HG03108 (cell line): Measurements from ENCODE around the gene ASPM.

ENCODE experiments used
- ATAC-seq: cut with Tn5 transposase; IDR thresholded peaks from one replicate; pipeline ENCODE4 v1.9.1; 2021; ENCODE audit warnings: moderate library complexity; ENCODE audit not compliant: unreplicated experiment

ASPM gene

GRCh38 chr1:197146101-197147095, at the start of gene ASPM:
Gene ASPM (minus strand): TSS chr1:197146669. CDS start chr1:197146437, 232 bp downstream.
- ATAC-seq = peak; percentile 99

DNA sequence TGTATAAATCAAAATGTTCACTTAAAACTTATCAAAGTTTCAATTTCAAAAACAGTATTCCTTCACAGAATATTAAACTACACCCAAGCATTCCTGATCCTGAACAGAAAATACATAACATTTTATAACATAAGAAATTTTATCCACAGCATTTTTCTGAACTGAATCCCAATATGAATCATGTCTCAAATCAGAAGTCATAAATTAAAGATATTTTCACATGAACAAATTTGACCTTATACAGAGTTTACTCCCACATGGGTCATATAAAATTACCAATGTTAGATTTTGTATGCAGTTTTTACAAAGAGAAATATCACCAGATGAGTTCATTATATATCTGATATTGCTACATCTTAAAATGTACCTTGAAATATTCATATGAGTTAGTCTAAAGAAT, 48.6 kb upstream of the ASPM start:
- no peak for ATAC-seq

DNA sequence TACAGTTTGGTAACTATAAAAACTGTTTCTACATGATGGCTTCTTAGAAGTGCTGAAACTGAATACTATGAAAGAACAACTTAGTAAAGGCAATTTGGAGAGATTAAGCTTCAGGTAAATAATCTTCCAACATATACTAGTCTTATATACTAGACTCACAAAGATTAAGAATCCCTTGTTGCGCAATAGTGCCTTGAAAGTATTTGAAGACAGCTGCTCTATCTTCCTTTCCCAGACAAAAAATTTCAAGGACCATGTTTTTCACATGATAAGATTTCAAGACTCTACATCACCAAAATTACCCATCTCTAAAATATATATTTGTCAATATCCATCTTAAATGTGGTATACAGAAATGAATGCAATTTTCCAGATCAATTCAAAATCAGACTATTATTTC, 37.7 kb upstream of the ASPM start:
- ATAC-seq = no peak

- ATAC-seq = no peak
These were observed 36.8 kb upstream of the ASPM start for GRCh38 chr1:197183195-197183748.

DNA sequence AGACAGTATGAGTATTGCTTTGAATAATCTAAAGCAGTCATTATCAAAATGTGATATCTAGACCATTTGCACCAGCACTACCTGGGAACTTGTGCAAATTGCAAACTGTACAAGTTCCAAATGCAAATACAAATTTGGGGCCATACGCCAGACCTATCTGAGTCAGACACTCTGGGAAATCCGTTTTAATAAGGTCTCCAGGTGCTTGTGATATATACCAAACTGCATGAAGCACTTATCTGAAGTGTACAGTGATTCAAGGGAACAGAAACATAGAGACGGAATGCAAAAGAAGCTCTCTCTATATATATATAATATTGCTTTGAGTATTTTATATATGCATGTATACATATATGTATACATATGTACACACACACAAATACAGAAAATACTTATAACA, 36.2 kb upstream of the ASPM start:
- no peak for ATAC-seq

- peak; percentile 33 for ATAC-seq
These were observed 35.5 kb upstream of the ASPM start for GRCh38 chr1:197181982-197182381.

DNA sequence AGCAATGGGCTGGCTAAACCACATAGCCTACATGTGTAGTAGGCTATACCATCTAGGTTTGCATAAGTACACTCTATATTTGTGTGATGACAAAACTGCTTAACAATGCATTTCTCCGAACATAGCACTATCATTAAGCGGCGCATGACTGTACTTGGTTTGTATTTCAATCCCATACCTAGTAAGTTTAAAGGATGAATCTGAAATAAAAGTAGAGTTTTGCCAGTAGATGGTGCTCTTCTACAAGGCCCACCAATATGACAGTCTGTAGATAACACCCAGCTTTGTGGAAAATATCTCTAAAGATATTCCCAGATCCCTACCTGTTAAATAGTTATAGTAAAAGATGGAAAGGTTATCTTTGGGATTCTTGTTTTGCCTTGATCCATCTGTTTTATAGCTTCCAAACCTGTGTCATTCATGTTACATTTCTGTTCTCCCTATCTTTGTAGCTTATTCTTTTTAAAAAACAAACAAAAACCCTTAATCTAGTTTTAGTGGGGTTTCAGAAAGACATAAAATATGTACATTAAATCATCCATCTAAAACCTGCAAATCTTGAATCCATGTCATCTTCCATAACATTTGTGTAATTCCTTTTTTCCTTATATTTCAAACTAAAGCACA, 33.9 kb upstream of the ASPM start:
- peak; percentile 44 for ATAC-seq

DNA sequence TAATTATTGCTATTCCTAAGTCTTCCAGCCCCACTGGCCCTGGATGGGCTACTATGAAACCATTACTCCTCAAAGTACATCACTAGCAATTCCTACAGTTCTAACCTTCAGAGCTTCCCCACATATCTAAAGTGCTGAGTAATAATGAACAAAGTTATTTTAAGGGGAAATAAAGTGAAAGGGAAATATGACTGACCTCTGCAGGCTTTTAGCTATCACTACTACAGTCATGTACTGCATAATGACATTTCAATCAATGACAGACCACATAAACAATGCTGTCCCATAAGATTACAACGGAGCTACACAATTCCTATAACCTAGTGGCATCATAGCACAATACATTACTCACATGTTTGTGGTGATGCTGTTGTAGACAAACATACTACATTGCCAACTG, 32.5 kb upstream of the ASPM start:
- ATAC-seq = peak; percentile 53

DNA sequence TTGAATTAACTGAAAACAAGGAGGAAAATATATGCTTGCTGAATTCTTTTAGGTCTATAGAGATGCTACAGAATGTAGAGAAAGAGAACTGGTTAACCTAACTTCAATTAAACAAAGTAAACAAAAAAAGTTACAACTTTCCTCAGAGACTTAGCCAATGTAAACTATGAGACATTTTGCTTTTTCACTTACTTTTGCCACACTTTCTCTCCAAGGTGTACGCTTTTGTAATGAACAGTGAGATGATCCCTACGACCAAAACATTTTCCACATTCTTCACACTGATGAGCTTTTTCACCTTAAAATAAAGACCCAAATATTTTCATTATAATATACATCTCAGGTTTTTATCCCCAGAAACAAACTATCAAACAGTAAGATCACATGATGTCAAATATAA, 28.3 kb upstream of the ASPM start:
- ATAC-seq = no peak

GRCh38 chr1:197173571-197174507, 27.4 kb upstream of the ASPM start:
- no peak for ATAC-seq

GRCh38 chr1:197171531-197171930, 25.1 kb upstream of the ASPM start:
- no peak for ATAC-seq

- no peak for ATAC-seq
These were observed 24.1 kb upstream of the ASPM start for GRCh38 chr1:197170538-197170937.

DNA sequence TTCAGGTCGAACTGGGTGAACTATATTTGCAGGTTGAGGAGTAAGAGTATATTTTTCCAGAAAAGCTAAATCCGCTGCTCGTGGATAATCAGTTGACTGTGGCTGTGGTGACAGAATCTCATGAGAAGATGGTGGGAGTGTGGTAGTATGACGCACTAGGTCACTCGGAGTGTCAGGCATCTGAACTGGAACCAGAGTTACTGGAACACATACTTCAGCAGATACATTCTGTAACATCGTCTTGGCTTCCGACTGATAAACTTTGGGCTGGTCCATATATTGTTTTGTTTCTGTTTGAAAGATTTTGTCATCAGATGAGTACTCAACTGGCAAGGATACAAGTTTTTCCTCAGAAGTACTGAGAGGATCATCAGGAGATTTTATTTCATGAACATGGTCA, 13.0 kb upstream of the ASPM start:
- ATAC-seq = no peak

DNA sequence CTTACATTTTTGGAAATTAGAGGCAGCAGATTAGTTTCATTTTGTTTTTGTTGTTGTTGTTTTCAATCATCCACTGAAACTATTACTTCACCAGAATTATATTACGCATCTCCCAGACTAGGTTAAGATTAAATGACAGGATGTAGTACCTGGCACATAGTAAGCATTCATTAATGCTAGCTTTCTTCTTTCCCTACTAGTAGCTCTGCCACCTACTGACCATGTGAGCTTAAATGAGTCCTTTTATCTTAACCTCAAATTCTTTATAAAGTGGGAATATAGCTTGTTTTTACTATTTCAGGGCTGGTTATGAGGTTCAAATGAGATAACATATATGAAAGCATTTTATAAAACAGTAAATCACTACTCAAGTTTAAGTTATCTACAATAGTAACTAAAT, 10.2 kb upstream of the ASPM start:
- ATAC-seq = no peak

GRCh38 chr1:197152662-197153061, 6.2 kb upstream of the ASPM start:
- ATAC-seq = no peak

- ATAC-seq = no peak
These were observed 4.7 kb upstream of the ASPM start for GRCh38 chr1:197151185-197151584.

- ATAC-seq = no peak
These were observed 4.0 kb upstream of the ASPM start for GRCh38 chr1:197150336-197151005.

GRCh38 chr1:197149340-197149739, 2.9 kb upstream of the ASPM start:
- no peak for ATAC-seq

GRCh38 chr1:197145446-197146024, 934 bp downstream of the ASPM start:
- ATAC-seq = no peak
